Adipose tissue (tissue), 3 donors: ENCODE measurements around the gene KIF16B. TPM values are rescaled to one million over a fixed set of nuclear protein-coding genes. Genes with fewer than 3 reads are reported as not detected.
"Not testable (repeated sequence)": the region's sequence is repeated elsewhere in the genome, so short reads cannot be mapped to it uniquely, and the experiment has no call there.

Experiments used
- H3K27ac ChIP-seq: one replicate; pipeline ENCODE4 v1.5.1; 2013; ENCODE audit warnings: low read depth, low read length
- WGBS, 3 donors: extraction: QIAGEN DNeasy Blood & Tissue Kit; methylation state at CpG; one replicate each; pipeline ENCODE4 v1.1.7; 2013; 5-methylcytosine and 5-hydroxymethylcytosine counted together
- polyA plus RNA-seq, 3 donors: library from polyadenylated mRNA; stranded (reverse); fragments of 200-250 nt; gene quantifications; one replicate each; pipeline ENCODE4 v1.2.3, GENCODE V29; 2013
- donor health status: healthy with polysubstance abuse.
- donor health status: Bipolar disorder and iron deficiency.
- donor health status: healthy.

KIF16B gene
- polyA plus RNA-seq, 3 donors: 6.1 to 9.4 (median 8.7) TPM

DNA sequence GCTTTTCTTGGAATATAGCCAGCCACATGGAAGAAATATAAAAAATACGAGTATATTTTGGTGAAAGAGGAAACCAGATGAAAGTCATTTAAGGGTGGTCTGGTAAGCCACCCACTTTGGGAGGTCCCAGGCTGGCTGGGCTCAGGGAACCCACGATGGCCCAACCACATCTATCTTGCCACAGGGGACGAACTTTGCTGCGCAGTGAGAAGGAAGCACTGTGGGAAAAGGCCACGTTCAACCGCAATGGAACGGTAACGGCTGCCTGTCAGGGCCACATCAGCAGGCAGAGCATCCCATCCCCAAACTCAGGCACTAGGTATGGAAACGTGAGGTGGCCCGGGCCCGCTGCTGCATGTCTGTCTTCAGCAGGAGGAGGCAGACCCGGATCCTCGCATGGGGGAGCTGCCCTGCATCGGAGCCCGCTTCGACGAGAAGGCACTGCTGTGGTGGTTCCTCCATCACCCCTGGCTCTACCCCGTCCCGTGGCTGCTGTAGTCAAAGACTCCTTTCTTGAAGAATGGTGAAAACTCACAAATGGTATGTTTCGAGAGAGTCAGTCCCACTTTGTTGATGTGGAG lies 300.4 kb downstream of the KIF16B start:
- no peak overlapping the region for H3K27ac ChIP-seq
- WGBS, 3 donors: 90 to 92% (median 90%) methylated on average over 20 of the region's 20 CpGs

GRCh38 chr20:16271450-16271849 lies 301.8 kb downstream of the KIF16B start:
- H3K27ac ChIP-seq: no peak overlapping the region
- 84 to 97% (median 94%) methylated on average over 1 of the region's 1 CpG for WGBS, 3 donors

DNA sequence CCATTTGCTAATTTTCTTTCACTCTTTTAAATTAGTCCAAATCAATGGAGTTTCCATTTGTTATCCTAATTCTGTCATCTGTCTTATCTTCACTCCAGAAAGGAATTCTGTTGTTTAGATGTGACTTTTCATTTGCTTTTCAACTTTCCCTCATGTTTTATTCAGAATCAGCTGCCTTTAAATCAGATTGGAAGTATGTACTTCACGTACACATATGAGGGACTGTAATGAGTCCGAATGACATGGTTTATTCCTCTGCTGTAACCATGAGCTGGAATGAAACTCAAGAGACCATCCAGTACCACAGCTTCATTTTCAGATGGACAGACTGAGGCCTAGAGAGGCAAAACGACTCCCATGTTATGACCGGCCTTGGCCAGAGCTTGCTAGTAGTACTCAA lies 302.3 kb downstream of the KIF16B start:
- WGBS, 3 donors: 82 to 95% (median 94%) methylated on average over 4 of the region's 4 CpGs

DNA sequence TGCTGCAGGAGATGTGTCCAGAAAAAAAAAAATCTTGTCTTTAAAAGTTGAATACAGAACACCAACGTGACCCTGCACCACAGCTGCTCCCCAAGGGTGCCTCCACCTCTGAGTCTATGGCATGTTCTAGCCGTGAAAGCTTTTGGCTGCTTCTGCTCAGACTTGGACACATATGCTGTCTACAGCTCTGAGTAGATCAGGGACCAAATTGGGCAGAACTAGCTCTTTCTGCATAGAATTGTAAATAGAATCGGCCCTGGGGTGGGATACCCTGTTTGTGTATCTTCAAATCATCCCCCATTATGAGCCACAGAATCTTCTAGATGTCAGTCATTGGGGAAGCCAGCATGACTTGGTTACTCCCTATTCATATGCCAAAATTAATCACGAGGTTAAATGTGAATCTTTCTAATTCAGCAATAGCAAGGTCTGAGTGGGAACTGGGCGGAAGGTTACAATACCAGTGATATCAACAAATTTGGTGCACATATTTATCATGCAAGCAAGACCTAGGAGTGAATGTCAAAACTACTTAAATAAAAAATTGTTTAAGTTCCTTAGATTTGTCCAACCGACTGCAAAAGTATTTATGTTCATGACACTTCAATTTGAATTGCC lies 302.8 kb downstream of the KIF16B start:
- WGBS, 3 donors: 88 to 94% (median 91%) methylated on average over 6 of the region's 6 CpGs
- H3K27ac ChIP-seq: no peak overlapping the region

More for the DNA sequence above, 302.3 kb downstream of the KIF16B start:
- H3K27ac ChIP-seq: no peak overlapping the region

DNA sequence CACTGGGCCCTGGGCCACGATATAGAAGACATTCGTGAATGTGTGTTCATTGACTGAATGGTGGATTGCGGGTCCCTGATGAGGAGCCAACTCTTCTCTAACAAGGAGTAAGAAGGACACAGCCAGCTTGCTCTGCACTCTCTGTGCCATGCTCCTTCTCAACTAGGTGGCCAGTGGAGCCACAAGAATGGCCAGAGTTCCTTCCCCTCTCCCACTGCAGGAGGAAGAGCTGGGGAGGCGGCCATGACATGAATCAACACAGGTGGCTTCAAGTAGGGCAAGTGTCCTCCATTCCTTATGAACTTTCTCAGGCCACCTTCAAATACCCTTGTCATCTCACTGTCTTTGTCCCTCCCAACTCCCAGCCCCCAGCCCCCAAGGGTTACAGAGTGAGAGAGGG lies 305.7 kb downstream of the KIF16B start:
- H3K27ac ChIP-seq: no peak overlapping the region
- 96 to 97% (median 96%) methylated on average over 4 of the region's 4 CpGs for WGBS, 3 donors

GRCh38 chr20:16265334-16265733 lies 307.9 kb downstream of the KIF16B start:
- 88 to 95% (median 95%) methylated on average over 5 of the region's 5 CpGs for WGBS, 3 donors
- H3K27ac ChIP-seq: no peak overlapping the region

- WGBS, 3 donors: 32 to 56% (median 41%) methylated on average over 2 of the region's 2 CpGs
- H3K27ac ChIP-seq: no peak overlapping the region
Observed at GRCh38 chr20:16263582-16263981, 309.7 kb downstream of the KIF16B start.

GRCh38 chr20:16262594-16262993 lies 310.7 kb downstream of the KIF16B start:
- H3K27ac ChIP-seq: no peak overlapping the region
- WGBS, 3 donors: 32 to 68% (median 61%) methylated on average over 5 of the region's 5 CpGs

DNA sequence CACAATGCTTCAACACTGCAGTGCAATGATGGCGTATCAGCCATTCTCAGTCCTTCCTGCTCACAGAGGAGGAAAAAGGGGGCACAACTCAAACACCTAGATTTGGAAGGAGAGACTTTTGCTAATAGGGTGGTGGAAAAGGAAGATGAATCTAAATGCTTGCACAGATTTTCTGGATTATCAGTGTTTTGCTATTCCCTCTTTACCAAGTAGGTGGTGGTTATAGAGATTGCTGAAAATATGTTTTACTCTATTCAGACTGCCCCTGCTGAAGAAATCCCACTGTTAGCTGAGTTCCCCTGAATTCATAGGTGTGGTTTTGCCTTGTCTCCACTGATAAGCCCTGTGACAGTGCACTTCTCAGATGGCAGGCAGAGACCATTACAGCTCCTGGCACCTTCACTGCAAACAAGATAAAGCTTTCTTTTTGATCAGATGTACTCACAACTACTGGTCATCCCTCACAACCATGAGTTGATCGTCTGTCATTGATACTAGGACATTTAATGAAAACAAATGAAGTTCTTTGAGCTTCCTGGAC lies 311.4 kb downstream of the KIF16B start:
- 71 to 75% (median 73%) methylated on average over 2 of the region's 2 CpGs for WGBS, 3 donors

GRCh38 chr20:16260911-16261310 lies 312.3 kb downstream of the KIF16B start:
- 81 to 85% (median 81%) methylated on average over 7 of the region's 7 CpGs for WGBS, 3 donors
- no peak overlapping the region for H3K27ac ChIP-seq

More for the DNA sequence above, 311.4 kb downstream of the KIF16B start:
- no peak overlapping the region for H3K27ac ChIP-seq

DNA sequence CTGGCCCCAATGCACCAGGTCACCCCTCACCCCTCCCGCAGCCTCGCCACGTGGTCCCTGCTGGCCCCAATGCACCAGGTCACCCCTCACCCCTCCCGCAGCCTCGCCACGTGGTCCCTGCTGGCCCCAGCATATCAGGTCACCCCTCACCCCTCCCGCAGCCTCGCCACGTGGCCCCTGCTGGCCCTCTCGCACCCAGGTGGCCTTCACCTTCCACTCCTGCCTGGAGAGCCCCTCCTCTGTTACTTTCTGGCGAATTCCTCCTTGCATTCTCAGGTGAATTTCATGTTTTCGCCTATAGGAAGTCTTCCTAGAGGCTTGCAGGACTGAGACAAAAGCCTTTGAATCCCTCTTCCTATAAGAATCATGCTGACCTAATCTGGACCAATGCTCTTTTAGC lies 313.1 kb downstream of the KIF16B start:
- not testable (repeated sequence) for H3K27ac ChIP-seq
- 75 to 89% (median 77%) methylated on average over 5 to 9 of the region's 12 CpGs for WGBS, 3 donors

GRCh38 chr20:16258766-16259165 lies 314.5 kb downstream of the KIF16B start:
- 94 to 96% (median 95%) methylated on average over 3 of the region's 3 CpGs for WGBS, 3 donors
- no peak overlapping the region for H3K27ac ChIP-seq

DNA sequence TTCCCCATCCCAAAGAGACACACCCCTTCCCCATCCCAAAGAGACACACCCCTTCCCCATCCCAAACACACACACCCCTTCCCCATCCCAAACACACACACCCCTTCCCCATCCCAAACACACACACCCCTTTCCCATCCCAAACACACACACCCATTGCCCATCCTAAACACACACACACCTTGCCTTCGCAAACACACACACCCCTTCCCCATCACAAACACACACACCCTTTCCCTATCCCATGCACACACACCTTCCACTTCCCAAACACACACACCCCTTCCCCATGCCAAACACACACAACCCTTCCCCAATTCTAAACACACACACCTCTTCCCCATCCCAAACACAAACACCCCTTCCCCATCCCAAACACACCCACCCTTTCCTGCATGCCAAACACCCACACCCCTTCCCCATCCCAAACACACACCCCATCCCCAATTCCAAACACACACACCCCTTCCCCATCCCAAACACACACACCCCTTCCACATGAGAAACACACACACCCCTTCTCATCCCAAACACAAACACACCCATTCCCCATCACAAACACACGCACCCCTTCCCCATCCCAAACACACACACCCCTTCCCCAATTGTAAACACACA lies 315.3 kb downstream of the KIF16B start:
- H3K27ac ChIP-seq: no peak overlapping the region
- WGBS, 3 donors: 90 to 95% (median 94%) methylated on average over 2 of the region's 2 CpGs

- H3K27ac ChIP-seq: no peak overlapping the region
- WGBS, 3 donors: 93 to 96% (median 93%) methylated on average over 7 of the region's 7 CpGs
Observed at GRCh38 chr20:16257021-16257420, 316.2 kb downstream of the KIF16B start.

- 90 to 92% (median 92%) methylated on average over 6 of the region's 6 CpGs for WGBS, 3 donors
Observed at GRCh38 chr20:16246870-16247269, 326.4 kb downstream of the KIF16B start.

DNA sequence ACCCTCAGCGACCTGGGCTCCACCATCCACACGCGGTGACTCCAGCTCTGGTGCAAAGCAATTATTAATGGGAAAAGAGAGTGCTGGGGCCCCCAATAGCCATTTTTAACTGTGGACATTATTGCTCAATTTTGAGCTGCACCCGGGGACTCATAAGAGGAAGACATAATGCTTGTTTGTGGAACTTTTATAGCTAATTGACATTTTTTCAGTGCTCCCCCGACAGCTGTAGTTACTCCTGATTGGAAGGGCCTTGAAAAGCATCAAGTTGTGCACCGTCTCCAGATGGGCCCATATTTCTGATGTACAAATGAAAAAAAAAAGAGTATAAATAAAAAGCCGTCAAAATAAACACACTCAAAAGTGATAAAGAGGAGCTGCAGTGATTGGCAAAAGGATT lies 327.0 kb downstream of the KIF16B start:
- 76 to 81% (median 77%) methylated on average over 7 of the region's 7 CpGs for WGBS, 3 donors
- H3K27ac ChIP-seq: no peak overlapping the region

More at GRCh38 chr20:16246870-16247269, 326.4 kb downstream of the KIF16B start:
- H3K27ac ChIP-seq: no peak overlapping the region

- 62 to 87% (median 78%) methylated on average over 9 of the region's 9 CpGs for WGBS, 3 donors
- H3K27ac ChIP-seq: no peak overlapping the region
Observed at GRCh38 chr20:16245879-16246278, 327.4 kb downstream of the KIF16B start.

- no peak overlapping the region for H3K27ac ChIP-seq
- 44 to 92% (median 91%) methylated on average over 5 of the region's 5 CpGs for WGBS, 3 donors
Observed at GRCh38 chr20:16244892-16245291, 328.4 kb downstream of the KIF16B start.

GRCh38 chr20:16243470-16243869 lies 329.8 kb downstream of the KIF16B start:
- 58 to 82% (median 72%) methylated on average over 4 of the region's 4 CpGs for WGBS, 3 donors

DNA sequence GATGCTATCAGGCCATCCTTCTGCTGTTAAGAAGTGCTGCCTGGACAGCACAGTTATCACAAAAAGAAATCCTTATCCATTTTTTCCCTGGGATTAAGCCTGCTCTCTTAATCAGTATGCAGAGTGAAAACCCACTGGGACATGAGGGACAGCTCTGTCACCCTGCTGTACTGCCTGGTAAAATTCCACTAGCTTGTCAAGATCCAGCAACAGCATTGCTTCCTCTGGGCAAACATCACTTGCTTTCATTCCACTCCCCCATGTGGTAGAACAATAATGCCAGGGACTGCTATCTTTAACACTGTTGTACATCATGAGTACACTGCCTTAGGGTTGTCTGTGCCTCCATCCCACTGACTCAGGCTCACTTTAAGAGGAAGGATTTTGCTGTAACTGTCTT lies 331.3 kb downstream of the KIF16B start:
- no peak overlapping the region for H3K27ac ChIP-seq

More at GRCh38 chr20:16243470-16243869, 329.8 kb downstream of the KIF16B start:
- no peak overlapping the region for H3K27ac ChIP-seq
